Activated CD4-positive, alpha-beta T cell treated with anti-CD3 and anti-CD28 coated beads, Interleukin-2, amount 10 ng/mL, durations not matched to agents 24 days and 14 days (primary cell): ENCODE results near the gene MYMX. TPM values are rescaled to one million over a fixed set of nuclear protein-coding genes. Genes with fewer than 3 reads are reported as not detected.
"Not testable (repeated sequence)": the region's sequence is repeated elsewhere in the genome, so short reads cannot be mapped to it uniquely, and the experiment has no call there.

Source experiments
- DNase-seq: peaks from one replicate; pipeline ENCODE4 v3.0.0; 2022
- H3K27ac Mint-ChIP-seq: one replicate; pipeline ENCODE4 v1.8.0; 2022; ENCODE audit warnings: mild to moderate bottlenecking, mixed read lengths
- H3K27me3 Mint-ChIP-seq: one replicate; pipeline ENCODE4 v1.8.0; 2022; ENCODE audit warnings: mixed read lengths
- H3K36me3 Mint-ChIP-seq: one replicate; pipeline ENCODE4 v1.8.0; 2022; ENCODE audit warnings: low read depth, mild to moderate bottlenecking, mixed read lengths
- H3K4me1 Mint-ChIP-seq: one replicate; pipeline ENCODE4 v1.8.0; 2021; ENCODE audit warnings: mixed read lengths
- H3K4me3 Mint-ChIP-seq: one replicate; pipeline ENCODE4 v1.8.0; 2022; ENCODE audit warnings: mild to moderate bottlenecking, moderate library complexity, mixed read lengths
- H3K9me3 Mint-ChIP-seq: one replicate; pipeline ENCODE4 v1.8.0; 2021; ENCODE audit warnings: mixed read lengths
- intact Hi-C: fragments of 100-400 bp; cut with micrococcal nuclease; formaldehyde crosslinking; loops from one replicate; pipeline ENCODE4 v1.15.1; 2023
- total RNA-seq: library from RNA; stranded (reverse); gene quantifications from 2 replicates; pipeline ENCODE4 v1.2.3, GENCODE V29; 2022

MYMX gene
- total RNA-seq, 1 donor from 2014 or later, result not detected

- Mint-ChIP-seq H3K9me3 (no peaks in the 10 kb centered on the region), H3K36me3 (no peaks in the 10 kb centered on the region), H3K4me3 (no peak overlapping the region), H3K4me1 (peaks cover 9% of the 10 kb centered on the region), H3K27me3 (peaks cover 3% of the 10 kb centered on the region), H3K27ac (no peak overlapping the region)
- DNase-seq, result no peak
- intact Hi-C loops, result no loop called here
These were observed 36.3 kb upstream of the MYMX start for GRCh38 chr6:44180406-44180805.

- Mint-ChIP-seq H3K27ac (no peak overlapping the region), H3K27me3 (peaks cover 4% of the 10 kb centered on the region), H3K9me3 (no peaks in the 10 kb centered on the region), H3K4me3 (no peak overlapping the region), H3K4me1 (peaks cover 12% of the 10 kb centered on the region), H3K36me3 (no peaks in the 10 kb centered on the region)
- DNase-seq, result no peak
- intact Hi-C loops, result no loop called here
These were observed 35.8 kb upstream of the MYMX start for GRCh38 chr6:44180886-44181285.

GRCh38 chr6:44181784-44182183 lies 34.9 kb upstream of the MYMX start:
- DNase-seq, H3K4me3 Mint-ChIP-seq, H3K27me3 Mint-ChIP-seq, H3K27ac Mint-ChIP-seq, H3K36me3 Mint-ChIP-seq, intact Hi-C loops, H3K9me3 Mint-ChIP-seq: not testable (repeated sequence)
- H3K4me1 Mint-ChIP-seq, result peaks cover 11% of the 10 kb centered on the region

GRCh38 chr6:44182911-44183390 lies 33.8 kb upstream of the MYMX start:
- no peaks in the 10 kb centered on the region for H3K9me3 Mint-ChIP-seq
- no peak overlapping the region for H3K27ac Mint-ChIP-seq
- H3K27me3 Mint-ChIP-seq, result peaks cover 5% of the 10 kb centered on the region
- H3K4me1 Mint-ChIP-seq, result peaks cover 9% of the 10 kb centered on the region
- no peaks in the 10 kb centered on the region for H3K36me3 Mint-ChIP-seq
- no peak for DNase-seq
- H3K4me3 Mint-ChIP-seq, result no peak overlapping the region
- intact Hi-C loops, result no loop called here

- Mint-ChIP-seq H3K27me3 (peaks cover 5% of the 10 kb centered on the region), H3K9me3 (no peaks in the 10 kb centered on the region), H3K36me3 (no peaks in the 10 kb centered on the region), H3K4me3 (no peak overlapping the region), H3K4me1 (peaks cover 9% of the 10 kb centered on the region), H3K27ac (no peak overlapping the region)
- intact Hi-C loops, result no loop called here
- no peak for DNase-seq
These were observed 32.9 kb upstream of the MYMX start for GRCh38 chr6:44183783-44184182.

- H3K9me3 Mint-ChIP-seq, H3K27ac Mint-ChIP-seq, H3K36me3 Mint-ChIP-seq, intact Hi-C loops, H3K27me3 Mint-ChIP-seq, DNase-seq, H3K4me3 Mint-ChIP-seq: not testable (repeated sequence)
- H3K4me1 Mint-ChIP-seq, result peaks cover 14% of the 10 kb centered on the region
These were observed 31.4 kb upstream of the MYMX start for GRCh38 chr6:44185356-44185755.

- no peak for DNase-seq
- peaks cover 14% of the 10 kb centered on the region for H3K4me1 Mint-ChIP-seq
- intact Hi-C loops, result no loop called here
- H3K36me3 Mint-ChIP-seq, result no peaks in the 10 kb centered on the region
- H3K4me3 Mint-ChIP-seq, result no peak overlapping the region
- no peaks in the 10 kb centered on the region for H3K9me3 Mint-ChIP-seq
- H3K27me3 Mint-ChIP-seq, result peaks cover 9% of the 10 kb centered on the region
- H3K27ac Mint-ChIP-seq, result peak overlapping the region; percentile 23
These were observed 30.6 kb upstream of the MYMX start for GRCh38 chr6:44185953-44186634.

GRCh38 chr6:44186635-44187025 lies 30.1 kb upstream of the MYMX start:
- Mint-ChIP-seq H3K27me3 (peaks cover 9% of the 10 kb centered on the region), H3K36me3 (no peaks in the 10 kb centered on the region), H3K4me3 (no peak overlapping the region), H3K4me1 (peaks cover 14% of the 10 kb centered on the region), H3K27ac (no peak overlapping the region), H3K9me3 (no peaks in the 10 kb centered on the region)
- intact Hi-C loops, result no loop called here
- no peak for DNase-seq

GRCh38 chr6:44188819-44189218 lies 27.9 kb upstream of the MYMX start:
- Mint-ChIP-seq H3K27me3 (peaks cover 26% of the 10 kb centered on the region), H3K4me3 (no peak overlapping the region), H3K9me3 (no peaks in the 10 kb centered on the region), H3K4me1 (peaks cover 20% of the 10 kb centered on the region), H3K36me3 (no peaks in the 10 kb centered on the region), H3K27ac (no peak overlapping the region)
- intact Hi-C loops, result no loop called here
- DNase-seq, result no peak

- no peak for DNase-seq
- Mint-ChIP-seq H3K27ac (no peak overlapping the region), H3K4me3 (no peak overlapping the region), H3K36me3 (no peaks in the 10 kb centered on the region), H3K27me3 (peaks cover 26% of the 10 kb centered on the region), H3K4me1 (peaks cover 20% of the 10 kb centered on the region), H3K9me3 (no peaks in the 10 kb centered on the region)
- intact Hi-C loops, result no loop called here
These were observed 27.5 kb upstream of the MYMX start for GRCh38 chr6:44189257-44189656.

GRCh38 chr6:44190715-44191114 lies 26.0 kb upstream of the MYMX start:
- no peak overlapping the region for H3K4me3 Mint-ChIP-seq
- no peak overlapping the region for H3K27ac Mint-ChIP-seq
- H3K36me3 Mint-ChIP-seq, result no peaks in the 10 kb centered on the region
- DNase-seq, result no peak
- H3K4me1 Mint-ChIP-seq, result peaks cover 18% of the 10 kb centered on the region
- H3K9me3 Mint-ChIP-seq, result no peaks in the 10 kb centered on the region
- intact Hi-C loops, result no loop called here
- peaks cover 28% of the 10 kb centered on the region for H3K27me3 Mint-ChIP-seq

GRCh38 chr6:44192428-44193041 lies 24.2 kb upstream of the MYMX start:
- Mint-ChIP-seq H3K27ac (no peak overlapping the region), H3K36me3 (no peaks in the 10 kb centered on the region), H3K27me3 (peaks cover 25% of the 10 kb centered on the region), H3K4me1 (peaks cover 11% of the 10 kb centered on the region), H3K9me3 (no peaks in the 10 kb centered on the region), H3K4me3 (no peak overlapping the region)
- no peak for DNase-seq
- intact Hi-C loops, result no loop called here

GRCh38 chr6:44193307-44193910 lies 23.3 kb upstream of the MYMX start:
- Mint-ChIP-seq H3K27ac (no peak overlapping the region), H3K4me3 (no peak overlapping the region), H3K9me3 (no peaks in the 10 kb centered on the region), H3K4me1 (peaks cover 11% of the 10 kb centered on the region), H3K27me3 (peaks cover 25% of the 10 kb centered on the region), H3K36me3 (no peaks in the 10 kb centered on the region)
- intact Hi-C loops, result no loop called here
- DNase-seq, result no peak

GRCh38 chr6:44194326-44194725 lies 22.4 kb upstream of the MYMX start:
- intact Hi-C loops, result no loop called here
- Mint-ChIP-seq H3K27ac (no peak overlapping the region), H3K36me3 (no peaks in the 10 kb centered on the region), H3K27me3 (peaks cover 25% of the 10 kb centered on the region), H3K9me3 (no peaks in the 10 kb centered on the region), H3K4me1 (peaks cover 9% of the 10 kb centered on the region), H3K4me3 (no peak overlapping the region)
- DNase-seq, result no peak
